Omental fat pad (tissue), 4 donors: ENCODE data around the gene MAPT. TPM values are rescaled to one million over a fixed set of nuclear protein-coding genes. Genes with fewer than 3 reads are reported as not detected.

Experiments
- ATAC-seq: fragments of 150-250 bp; one replicate; pipeline ENCODE4 v1.9.1; 2016; ENCODE audit warnings: mild to moderate bottlenecking, moderate library complexity; ENCODE audit not compliant: low FRiP score
- DNase-seq: peaks from one replicate; pipeline ENCODE4 v3.0.0-alpha.2; 2019; ENCODE audit warnings: low spot score
- total RNA-seq, 4 donors: library from RNA; depleted of rRNA; stranded (reverse); fragments of >200 nt; gene quantifications; one replicate each; pipeline ENCODE4 v1.1.0, GENCODE V29; 2016
- TF ChIP-seq, protein P1 (sequence below), 3 donors: fragments of 450-650 bp; IDR thresholded peaks; one replicate each; pipeline ENCODE4 v1.5.1; 2016 to 2017; ENCODE audit warnings: antibody characterized with exemption in 3 of 3, mild to moderate bottlenecking in 3 of 3, moderate library complexity in 2 of 3

Gene MAPT
- total RNA-seq, 4 donors from 2014 or later = 4.3 to 18.2 (median 6.4) TPM

- DNase-seq = no peak
- no peak for ATAC-seq
Measured at GRCh38 chr17:45896803-45897693, 2.7 kb downstream of the MAPT start.

GRCh38 chr17:45900136-45900535 lies 5.8 kb downstream of the MAPT start:
- TF ChIP-seq, protein P1, sequence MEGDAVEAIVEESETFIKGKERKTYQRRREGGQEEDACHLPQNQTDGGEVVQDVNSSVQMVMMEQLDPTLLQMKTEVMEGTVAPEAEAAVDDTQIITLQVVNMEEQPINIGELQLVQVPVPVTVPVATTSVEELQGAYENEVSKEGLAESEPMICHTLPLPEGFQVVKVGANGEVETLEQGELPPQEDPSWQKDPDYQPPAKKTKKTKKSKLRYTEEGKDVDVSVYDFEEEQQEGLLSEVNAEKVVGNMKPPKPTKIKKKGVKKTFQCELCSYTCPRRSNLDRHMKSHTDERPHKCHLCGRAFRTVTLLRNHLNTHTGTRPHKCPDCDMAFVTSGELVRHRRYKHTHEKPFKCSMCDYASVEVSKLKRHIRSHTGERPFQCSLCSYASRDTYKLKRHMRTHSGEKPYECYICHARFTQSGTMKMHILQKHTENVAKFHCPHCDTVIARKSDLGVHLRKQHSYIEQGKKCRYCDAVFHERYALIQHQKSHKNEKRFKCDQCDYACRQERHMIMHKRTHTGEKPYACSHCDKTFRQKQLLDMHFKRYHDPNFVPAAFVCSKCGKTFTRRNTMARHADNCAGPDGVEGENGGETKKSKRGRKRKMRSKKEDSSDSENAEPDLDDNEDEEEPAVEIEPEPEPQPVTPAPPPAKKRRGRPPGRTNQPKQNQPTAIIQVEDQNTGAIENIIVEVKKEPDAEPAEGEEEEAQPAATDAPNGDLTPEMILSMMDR (IDR thresholded peaks at IDR 0.05) = no peak
- DNase-seq (no peak), ATAC-seq (no peak)

More at GRCh38 chr17:45896803-45897693, 2.7 kb downstream of the MAPT start:
- TF ChIP-seq, protein P1 (IDR thresholded peaks at IDR 0.05) = no peak

DNA sequence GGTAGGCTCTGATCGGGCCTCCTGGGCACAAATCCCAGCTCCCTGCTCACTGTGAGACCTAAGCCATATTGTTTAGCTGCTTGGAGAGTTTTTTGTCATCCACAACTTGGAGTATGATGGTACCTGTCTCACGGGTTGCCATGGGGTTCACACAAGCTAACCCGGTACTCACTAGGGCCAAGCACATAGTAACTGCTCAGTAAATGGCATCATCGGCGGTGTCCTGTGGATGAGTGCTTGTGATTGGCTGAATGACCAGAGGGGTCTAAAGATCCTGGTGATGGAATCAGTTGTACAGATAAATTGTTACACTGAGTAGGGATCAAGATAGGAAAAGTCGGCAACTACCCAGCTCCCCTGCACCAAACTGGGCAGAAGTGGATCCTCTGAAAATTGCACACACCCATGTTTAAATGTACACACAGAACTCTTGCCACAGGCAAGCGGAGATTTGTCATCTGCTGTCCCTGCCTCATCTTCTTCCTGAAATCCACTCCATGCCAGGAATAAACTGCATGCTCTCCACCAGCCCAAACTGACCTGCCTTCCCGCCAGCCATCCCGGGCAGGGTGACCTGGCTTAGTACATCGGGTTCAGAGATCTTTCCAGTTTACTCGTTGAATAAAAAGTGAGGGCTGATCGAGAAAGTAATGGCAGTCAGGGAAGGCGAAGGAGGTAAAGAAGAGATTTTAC lies 6.5 kb downstream of the MAPT start:
- TF ChIP-seq, protein P1 (IDR thresholded peaks at IDR 0.05) = no peak
- no peak for ATAC-seq
- DNase-seq = no peak

- ATAC-seq = no peak
- TF ChIP-seq, protein P1 (IDR thresholded peaks at IDR 0.05) = no peak
- no peak for DNase-seq
Measured at GRCh38 chr17:45902892-45903346, 8.6 kb downstream of the MAPT start.

DNA sequence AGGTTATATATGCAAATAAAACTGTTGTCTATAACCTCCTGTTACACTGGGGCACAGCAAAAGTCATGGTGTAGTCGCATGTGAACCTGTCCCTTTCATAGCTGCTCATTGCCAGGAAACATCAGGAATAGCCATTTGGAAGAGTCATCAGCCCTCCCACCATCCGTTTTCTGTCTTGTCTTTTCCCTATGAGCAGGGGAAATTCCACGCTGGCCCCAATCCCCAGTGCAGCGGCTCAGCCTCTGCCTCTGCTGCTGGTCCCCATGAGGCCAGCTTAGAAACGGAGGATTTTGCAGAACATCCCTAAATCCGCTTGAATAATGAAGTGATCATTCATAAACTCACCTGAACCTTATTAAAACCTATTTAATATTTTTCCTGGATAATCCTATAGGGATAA lies 10.5 kb downstream of the MAPT start:
- TF ChIP-seq, protein P1 (IDR thresholded peaks at IDR 0.05) = no peak
- ATAC-seq (no peak), DNase-seq (no peak)

GRCh38 chr17:45905814-45906213 lies 11.5 kb downstream of the MAPT start:
- TF ChIP-seq, protein P1 (IDR thresholded peaks at IDR 0.05) = no peak
- no peak for ATAC-seq
- DNase-seq = no peak
